ENCODE measurements around the gene SYNRG.

DNA sequence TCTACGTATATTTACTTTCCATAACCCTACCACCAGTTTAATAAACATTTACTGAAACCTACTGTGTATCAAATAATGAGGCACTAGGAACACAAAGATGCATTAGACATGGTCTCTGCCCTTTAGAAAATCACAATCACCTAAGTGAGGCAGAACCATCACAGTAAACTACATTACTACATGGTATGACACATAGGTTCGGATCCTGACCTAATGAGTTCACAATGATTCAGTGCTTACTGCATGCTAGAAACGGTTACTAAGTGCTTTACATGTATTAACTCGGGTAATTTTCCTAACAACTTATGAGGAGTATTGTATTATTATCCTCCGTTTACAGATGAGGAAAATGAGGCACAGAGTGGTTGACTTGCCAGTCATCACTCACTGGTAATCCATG is 5.2 kb upstream of the SYNRG start:
- TF ChIP-seq EZH2 (IDR thresholded peaks at IDR 0.05) (no peak), POLR2AphosphoS5 (IDR thresholded peaks at IDR 0.05; ENCODE audit: borderline replicate concordance, low read depth, low read length) (no peak)

Measured in SK-N-MC (cell line).